PC-3 (cell line): ENCODE results near the gene NRM.

Experiments
- CTCF ChIP-seq: fragments of 300-600 bp; sonication (generic); conservative IDR thresholded peaks from 2 replicates; pipeline ENCODE4 v1.5.1; 2017; ENCODE audit warnings: antibody characterized with exemption, low read depth, mild to moderate bottlenecking, low read length
- EZH2 ChIP-seq: fragments of 300-600 bp; sonication (generic); IDR thresholded peaks from one replicate; pipeline ENCODE4 v1.6.1; 2017; ENCODE audit warnings: antibody characterized with exemption, mild to moderate bottlenecking, low read length; ENCODE audit not compliant: unreplicated experiment
- EZH2phosphoT487 ChIP-seq: fragments of 300-600 bp; sonication (generic); IDR thresholded peaks from 2 replicates; pipeline ENCODE4 v1.6.1; 2018; ENCODE audit warnings: mild to moderate bottlenecking, antibody characterized with exemption, low read length, borderline replicate concordance

- TF ChIP-seq CTCF: no peak
- no peak for TF ChIP-seq EZH2
- no peak for TF ChIP-seq EZH2phosphoT487
These were observed 35.7 kb downstream of the NRM start for GRCh38 chr6:30654798-30655742.
